GM20431 (cell line): ENCODE results near the gene VSIG10L2.

ENCODE experiments used
- in situ Hi-C: fragments of 300-500 bp; cut with MseI, MboI; formaldehyde crosslinking; loops from one replicate; pipeline ENCODE4 v1.15.0; 2020; ENCODE audit warnings: low sequenced_read_pairs; ENCODE audit not compliant: unreplicated experiment

Gene VSIG10L2

GRCh38 chr11:125926682-125927081 lies 19.2 kb upstream of the VSIG10L2 start:
- in situ Hi-C loops = loop anchor here (10.0 kb wide), 1 partner anchor 258 kb away; no protein-coding TSS in a partner anchor

GRCh38 chr11:125929445-125930075 lies 16.3 kb upstream of the VSIG10L2 start:
- in situ Hi-C loops = loop anchor here (10.0 kb wide), 1 partner anchor 255 kb away; no protein-coding TSS in a partner anchor

GRCh38 chr11:125930076-125930450 lies 15.8 kb upstream of the VSIG10L2 start:
- in situ Hi-C loops = no loop called here

GRCh38 chr11:125931116-125931515 lies 14.7 kb upstream of the VSIG10L2 start:
- in situ Hi-C loops = no loop called here

GRCh38 chr11:125931668-125932067 lies 14.2 kb upstream of the VSIG10L2 start:
- in situ Hi-C loops = no loop called here

- in situ Hi-C loops = no loop called here
Observed at GRCh38 chr11:125932301-125932700, 13.5 kb upstream of the VSIG10L2 start.

GRCh38 chr11:125933030-125933813 lies 12.6 kb upstream of the VSIG10L2 start:
- in situ Hi-C loops = no loop called here

GRCh38 chr11:125934473-125934872 lies 11.4 kb upstream of the VSIG10L2 start:
- in situ Hi-C loops = no loop called here

GRCh38 chr11:125935056-125935455 lies 10.8 kb upstream of the VSIG10L2 start:
- in situ Hi-C loops = no loop called here

- in situ Hi-C loops = no loop called here
Observed at GRCh38 chr11:125935618-125936199, 10.1 kb upstream of the VSIG10L2 start.

- in situ Hi-C loops = no loop called here
Observed at GRCh38 chr11:125938418-125938817, 7.4 kb upstream of the VSIG10L2 start.

- in situ Hi-C loops = no loop called here
Observed at GRCh38 chr11:125939081-125939521, 6.7 kb upstream of the VSIG10L2 start.

GRCh38 chr11:125940145-125940544 lies 5.7 kb upstream of the VSIG10L2 start:
- in situ Hi-C loops = no loop called here

GRCh38 chr11:125941267-125941618 lies 4.6 kb upstream of the VSIG10L2 start:
- in situ Hi-C loops = no loop called here

GRCh38 chr11:125941619-125942611 lies 3.9 kb upstream of the VSIG10L2 start:
- in situ Hi-C loops = no loop called here

GRCh38 chr11:125942771-125943428 lies 2.9 kb upstream of the VSIG10L2 start:
- in situ Hi-C loops = no loop called here

- in situ Hi-C loops = no loop called here
Observed at GRCh38 chr11:125943661-125944349, 2.0 kb upstream of the VSIG10L2 start.

GRCh38 chr11:125944350-125945010 lies 1.4 kb upstream of the VSIG10L2 start:
- in situ Hi-C loops = no loop called here
